Activated naive CD8-positive, alpha-beta T cell (primary cell): Measurements from ENCODE around the gene SPOCK3.
A peak's percentile ranks its signal among the peaks of the same experiment; 100 is the strongest.
"Not testable (repeated sequence)": the region's sequence is repeated elsewhere in the genome, so short reads cannot be mapped to it uniquely, and the experiment has no call there.

Source experiments
- H3K27ac Mint-ChIP-seq: one replicate; pipeline ENCODE4 v1.8.0; 2021; ENCODE audit warnings: mixed read lengths
- H3K27me3 Mint-ChIP-seq: one replicate; pipeline ENCODE4 v1.8.0; 2021; ENCODE audit warnings: mixed read lengths
- H3K36me3 Mint-ChIP-seq: one replicate; pipeline ENCODE4 v1.8.0; 2021; ENCODE audit warnings: mixed read lengths
- H3K4me1 Mint-ChIP-seq: one replicate; pipeline ENCODE4 v1.8.0; 2021; ENCODE audit warnings: low read depth, mixed read lengths
- H3K4me3 Mint-ChIP-seq: one replicate; pipeline ENCODE4 v1.8.0; 2021; ENCODE audit warnings: mild to moderate bottlenecking, mixed read lengths
- H3K9me3 Mint-ChIP-seq: one replicate; pipeline ENCODE4 v1.8.0; 2021; ENCODE audit warnings: low read depth, mixed read lengths

The SPOCK3 gene

DNA sequence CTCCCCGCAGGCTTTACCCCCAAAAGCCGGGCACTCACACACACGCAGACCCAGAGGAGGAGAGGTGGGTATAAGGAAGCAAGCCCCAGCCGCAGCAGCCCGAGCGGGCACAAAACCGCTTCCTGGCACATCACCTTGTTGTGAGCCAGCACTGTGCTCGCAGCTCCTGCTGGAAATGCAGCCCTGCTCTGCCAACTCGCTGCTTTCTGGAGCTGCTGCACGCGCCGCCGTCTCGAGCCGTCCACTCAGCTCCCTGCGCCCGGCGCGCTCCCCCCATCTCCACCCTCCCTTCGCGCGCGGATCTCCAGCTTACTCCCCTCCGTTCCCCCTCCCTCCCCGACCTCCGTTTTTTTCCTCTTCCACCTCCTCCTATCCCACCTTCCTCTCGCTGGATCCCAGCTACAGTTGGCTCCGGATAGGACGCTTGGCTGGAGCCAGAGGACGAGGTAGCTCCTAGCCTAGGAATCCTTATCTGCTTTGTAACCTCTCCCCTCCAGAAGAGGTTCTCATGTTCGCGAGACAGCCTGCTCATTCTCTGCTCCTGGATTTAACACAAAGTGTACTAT is at the start of gene SPOCK3:
Gene SPOCK3, minus strand, starts transcription at position 179 of the 566 bp plus-strand sequence.
- Mint-ChIP-seq H3K27me3 (peaks cover 17% of the 10 kb centered on the region), H3K9me3 (no peaks in the 10 kb centered on the region), H3K4me1 (no peaks in the 10 kb centered on the region), H3K4me3 (peak within 1 kb of the TSS; percentile 40), H3K36me3 (no peaks in the 10 kb centered on the region), H3K27ac (no peak within 1 kb of the TSS)

DNA sequence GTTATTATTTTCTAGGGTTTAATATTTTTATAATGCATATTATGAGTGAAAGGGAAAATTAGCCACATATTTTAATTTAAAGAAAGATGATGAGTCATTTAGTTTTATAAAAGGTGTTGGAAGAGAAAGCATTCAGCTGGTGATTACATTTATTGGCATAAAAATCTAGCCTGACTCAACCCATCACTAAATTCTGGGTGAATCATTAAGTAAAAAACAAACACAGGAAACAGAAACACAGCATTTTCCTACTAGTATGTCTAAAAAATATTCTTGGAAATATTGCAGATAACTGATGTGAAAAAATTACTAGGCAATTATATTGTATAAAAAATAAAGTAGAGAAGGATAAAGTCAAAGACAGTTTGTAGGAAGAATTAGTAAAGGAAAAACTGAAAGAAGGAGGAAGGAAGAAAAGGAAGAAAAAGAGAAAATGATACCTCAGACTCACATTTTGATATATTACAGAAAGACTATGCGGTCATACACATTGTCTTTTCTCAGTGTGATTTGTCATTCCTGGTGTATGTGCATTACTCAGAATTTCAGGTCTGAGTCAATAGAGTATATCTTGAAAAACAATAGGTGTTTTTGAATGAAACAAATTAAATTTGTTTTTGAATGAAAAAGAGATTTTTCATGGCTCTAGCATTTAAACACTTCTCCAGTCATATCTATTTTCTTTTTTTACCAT is 48.0 kb upstream of the SPOCK3 start:
- Mint-ChIP-seq H3K36me3 (no peaks in the 10 kb centered on the region), H3K27me3 (no peaks in the 10 kb centered on the region), H3K4me3 (no peak overlapping the region), H3K27ac (no peak overlapping the region), H3K4me1 (no peaks in the 10 kb centered on the region), H3K9me3 (peaks cover 9% of the 10 kb centered on the region)

DNA sequence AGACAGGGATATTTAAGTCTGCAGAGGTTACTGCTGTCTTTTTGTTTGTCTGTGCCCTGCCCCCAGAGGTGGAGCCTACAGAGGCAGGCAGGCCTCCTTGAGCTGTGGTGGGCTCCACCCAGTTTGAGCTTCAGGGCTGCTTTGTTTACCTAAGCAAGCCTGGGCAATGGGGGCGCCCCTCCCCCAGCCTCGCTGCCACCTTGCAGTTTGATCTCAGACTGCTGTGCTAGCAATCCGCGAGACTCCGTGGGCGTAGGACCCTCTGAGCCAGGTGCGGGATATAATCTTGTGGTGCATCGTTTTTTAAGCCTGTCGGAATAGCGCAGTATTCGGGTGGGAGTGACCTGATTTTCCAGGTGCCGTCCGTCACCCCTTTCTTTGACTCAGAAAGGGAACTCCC is 47.3 kb upstream of the SPOCK3 start:
- H3K4me3 Mint-ChIP-seq, H3K27me3 Mint-ChIP-seq, H3K27ac Mint-ChIP-seq, H3K9me3 Mint-ChIP-seq, H3K4me1 Mint-ChIP-seq, H3K36me3 Mint-ChIP-seq: not testable (repeated sequence)

DNA sequence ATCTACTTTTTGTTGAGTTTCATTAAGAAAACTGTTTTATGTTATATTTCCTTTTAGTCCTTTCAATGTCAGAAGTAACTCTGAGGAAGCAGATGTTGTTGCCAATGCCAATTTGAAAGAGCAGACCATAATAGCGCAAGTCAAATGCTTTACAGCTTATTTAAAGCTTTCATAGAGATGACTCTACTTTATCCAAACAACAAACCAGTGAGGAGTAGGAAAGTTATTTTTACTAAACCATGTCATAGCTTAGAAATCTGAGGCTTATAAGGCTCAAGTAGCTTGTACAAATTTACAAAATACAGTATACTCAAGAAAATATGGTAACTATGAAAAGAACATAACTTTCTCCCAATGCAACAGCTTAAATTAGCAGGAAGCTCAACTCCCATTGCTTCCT is 40.1 kb upstream of the SPOCK3 start:
- H3K4me1 Mint-ChIP-seq = no peaks in the 10 kb centered on the region
- H3K9me3 Mint-ChIP-seq = peaks cover 5% of the 10 kb centered on the region
- no peak overlapping the region for H3K27ac Mint-ChIP-seq
- no peak overlapping the region for H3K4me3 Mint-ChIP-seq
- H3K36me3 Mint-ChIP-seq = no peaks in the 10 kb centered on the region
- H3K27me3 Mint-ChIP-seq = no peaks in the 10 kb centered on the region

DNA sequence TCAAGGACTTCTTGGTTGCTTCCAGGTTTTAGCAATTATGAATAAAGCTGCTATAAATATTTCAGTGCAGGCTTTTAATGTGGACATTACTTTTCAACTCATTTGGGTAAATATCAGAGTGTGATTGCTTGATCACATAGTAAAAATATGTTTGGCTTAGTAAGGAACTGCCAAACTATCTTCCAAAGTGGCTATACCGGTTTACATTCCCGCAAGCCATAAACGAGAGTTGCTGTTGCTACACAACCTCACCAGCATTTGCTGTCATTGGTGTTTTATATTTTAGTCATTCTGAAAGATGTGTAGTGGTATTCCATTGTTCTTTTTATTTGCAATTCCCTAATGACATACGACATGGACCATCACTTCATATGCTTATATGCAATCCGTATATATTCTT is 30.9 kb upstream of the SPOCK3 start:
- peaks cover 19% of the 10 kb centered on the region for H3K9me3 Mint-ChIP-seq
- H3K27me3 Mint-ChIP-seq = no peaks in the 10 kb centered on the region
- no peak overlapping the region for H3K4me3 Mint-ChIP-seq
- no peaks in the 10 kb centered on the region for H3K4me1 Mint-ChIP-seq
- H3K27ac Mint-ChIP-seq = no peak overlapping the region
- H3K36me3 Mint-ChIP-seq = no peaks in the 10 kb centered on the region

DNA sequence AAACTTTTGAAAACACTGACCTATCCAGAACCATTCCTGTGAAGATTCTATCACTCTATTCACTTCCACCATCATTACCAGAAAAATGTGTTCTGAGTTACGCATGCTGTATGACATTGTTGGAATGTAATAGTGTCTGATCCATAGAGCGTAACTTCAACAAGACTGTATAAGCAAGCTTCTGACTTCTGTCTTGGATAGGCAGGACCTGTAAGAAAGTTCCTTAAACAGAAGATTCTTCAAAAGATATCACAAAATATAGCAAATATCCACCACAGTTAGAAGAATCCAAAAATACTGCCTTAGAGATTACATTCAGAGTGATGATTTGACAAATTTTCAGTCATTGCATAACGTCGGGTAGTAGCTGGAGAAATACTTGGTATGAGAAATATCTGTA is 14.0 kb upstream of the SPOCK3 start:
- Mint-ChIP-seq H3K27me3 (no peaks in the 10 kb centered on the region), H3K27ac (no peak overlapping the region), H3K4me3 (no peak overlapping the region), H3K9me3 (no peaks in the 10 kb centered on the region), H3K36me3 (no peaks in the 10 kb centered on the region), H3K4me1 (no peaks in the 10 kb centered on the region)

DNA sequence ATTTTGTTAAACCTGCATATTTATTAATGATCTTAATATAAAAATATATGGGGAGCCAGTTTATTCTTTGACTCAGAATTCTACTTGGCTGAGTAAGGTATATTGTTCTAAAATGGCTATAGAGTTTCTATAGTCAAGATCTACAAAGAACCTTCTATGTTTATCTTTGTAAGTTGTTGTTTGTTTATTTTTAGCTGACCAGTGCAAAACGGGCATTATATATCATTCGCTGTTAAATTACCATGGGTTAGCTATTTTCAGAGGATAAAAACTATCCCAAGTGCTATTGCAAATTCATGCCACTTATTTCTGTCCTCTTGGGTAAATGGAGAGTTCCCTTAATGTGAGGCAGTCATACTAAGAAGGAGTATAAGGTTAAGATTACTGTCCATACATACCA is 5.3 kb upstream of the SPOCK3 start:
- H3K4me3 Mint-ChIP-seq = no peak overlapping the region
- no peak overlapping the region for H3K27ac Mint-ChIP-seq
- H3K27me3 Mint-ChIP-seq = peaks cover 8% of the 10 kb centered on the region
- H3K4me1 Mint-ChIP-seq = no peaks in the 10 kb centered on the region
- H3K9me3 Mint-ChIP-seq = peaks cover 5% of the 10 kb centered on the region
- no peaks in the 10 kb centered on the region for H3K36me3 Mint-ChIP-seq

DNA sequence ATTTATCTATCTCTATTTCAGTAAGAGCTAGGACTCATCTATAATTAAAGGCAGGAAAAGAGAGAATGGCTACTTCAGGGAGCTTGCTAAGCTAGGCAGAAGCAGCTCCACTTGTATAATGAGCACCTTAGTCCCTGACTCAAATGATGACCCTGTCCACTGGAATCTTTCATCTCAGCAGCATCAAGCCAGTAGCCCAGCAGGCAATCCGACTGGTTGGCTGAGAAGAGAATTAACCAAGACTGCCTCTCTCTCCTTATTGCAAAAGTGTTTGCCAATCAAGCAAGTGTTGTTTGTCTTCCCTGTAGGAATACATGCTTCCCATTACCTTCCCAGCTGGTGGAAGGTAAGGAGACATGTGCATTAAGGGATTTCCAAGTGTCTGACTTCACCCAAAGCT is 3.9 kb upstream of the SPOCK3 start:
- H3K27me3 Mint-ChIP-seq = peaks cover 15% of the 10 kb centered on the region

DNA sequence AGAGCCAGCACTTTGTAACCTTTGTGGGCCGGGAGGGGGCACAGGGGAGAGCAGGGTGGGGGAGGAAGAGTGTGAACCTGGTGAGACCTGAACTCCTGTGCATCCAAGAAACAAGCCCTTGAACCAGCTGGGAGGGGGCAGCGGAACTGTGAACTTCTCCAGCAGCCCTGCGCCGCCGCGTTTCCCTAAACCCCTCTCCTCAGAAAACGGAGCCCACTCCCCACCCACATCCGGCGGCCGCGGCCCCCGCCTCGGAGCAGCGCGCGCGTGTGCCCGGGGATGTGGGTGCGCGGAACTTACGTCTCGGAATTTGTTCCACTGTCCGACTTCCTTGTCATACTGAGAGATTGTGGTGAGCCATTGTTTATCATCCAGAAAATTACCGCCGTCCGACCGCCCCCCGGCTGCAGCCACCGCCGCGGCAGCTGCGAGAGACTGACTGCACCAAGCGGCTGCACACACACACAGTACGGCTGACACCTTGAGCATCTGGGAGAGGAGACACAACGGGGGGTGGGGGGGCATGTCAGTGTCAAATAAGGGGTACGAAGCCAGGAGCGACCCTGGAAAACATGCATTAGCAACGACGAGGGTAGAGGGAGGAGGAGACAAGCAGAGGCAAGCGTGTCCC is 494 bp downstream of the SPOCK3 start:
- H3K9me3 Mint-ChIP-seq = no peaks in the 10 kb centered on the region
- H3K4me3 Mint-ChIP-seq = peak overlapping the region; percentile 40
- H3K27me3 Mint-ChIP-seq = peaks cover 17% of the 10 kb centered on the region
- H3K27ac Mint-ChIP-seq = no peak overlapping the region
- no peaks in the 10 kb centered on the region for H3K4me1 Mint-ChIP-seq
- no peaks in the 10 kb centered on the region for H3K36me3 Mint-ChIP-seq

More for the DNA sequence above, 3.9 kb upstream of the SPOCK3 start:
- Mint-ChIP-seq H3K27ac (no peak overlapping the region), H3K36me3 (no peaks in the 10 kb centered on the region), H3K9me3 (peaks cover 5% of the 10 kb centered on the region), H3K4me1 (no peaks in the 10 kb centered on the region), H3K4me3 (no peak overlapping the region)

DNA sequence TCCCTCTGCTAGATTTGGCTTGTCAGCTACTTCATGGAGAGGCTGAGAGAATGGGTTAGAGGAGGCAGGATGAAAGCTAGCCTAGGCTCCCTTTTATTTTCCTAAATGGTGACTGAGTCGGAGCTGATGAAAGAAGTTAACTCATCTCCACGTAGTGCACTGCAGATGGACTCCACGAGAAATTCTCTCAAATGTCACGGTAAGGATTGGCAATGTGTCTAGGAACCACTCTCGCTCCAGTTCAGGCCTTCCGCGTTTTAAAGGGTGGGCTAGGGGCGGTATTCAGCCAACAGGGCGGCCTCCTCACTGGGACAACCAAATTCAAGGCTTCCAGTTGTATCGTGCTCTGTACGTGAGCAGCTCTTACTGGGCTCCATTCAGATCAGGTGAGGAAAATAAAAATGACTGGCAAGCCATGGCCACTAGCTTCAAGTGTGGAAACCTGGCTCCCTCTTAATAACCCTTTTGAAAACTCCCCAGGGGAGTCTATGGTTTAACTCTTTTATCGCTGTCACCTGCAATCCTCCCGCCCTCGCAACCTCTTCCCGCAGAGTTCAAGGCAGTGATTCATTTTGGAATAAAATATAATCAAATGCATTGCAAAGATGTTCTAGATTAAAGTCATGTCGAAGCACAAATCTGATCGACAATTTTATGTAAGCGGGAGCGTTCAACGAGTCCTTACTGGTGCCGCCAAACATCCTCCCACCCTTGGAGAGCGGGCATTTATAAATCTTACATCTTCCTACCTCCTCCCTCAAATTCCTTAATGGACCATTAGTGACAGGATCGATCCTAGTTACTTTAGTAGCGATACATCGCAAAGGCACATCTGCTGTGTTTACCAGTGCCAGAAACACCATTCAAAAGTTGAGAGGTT is 1.2 kb downstream of the SPOCK3 start:
- Mint-ChIP-seq H3K27me3 (peaks cover 17% of the 10 kb centered on the region), H3K36me3 (no peaks in the 10 kb centered on the region), H3K9me3 (no peaks in the 10 kb centered on the region), H3K4me1 (no peaks in the 10 kb centered on the region), H3K4me3 (no peak overlapping the region), H3K27ac (no peak overlapping the region)

DNA sequence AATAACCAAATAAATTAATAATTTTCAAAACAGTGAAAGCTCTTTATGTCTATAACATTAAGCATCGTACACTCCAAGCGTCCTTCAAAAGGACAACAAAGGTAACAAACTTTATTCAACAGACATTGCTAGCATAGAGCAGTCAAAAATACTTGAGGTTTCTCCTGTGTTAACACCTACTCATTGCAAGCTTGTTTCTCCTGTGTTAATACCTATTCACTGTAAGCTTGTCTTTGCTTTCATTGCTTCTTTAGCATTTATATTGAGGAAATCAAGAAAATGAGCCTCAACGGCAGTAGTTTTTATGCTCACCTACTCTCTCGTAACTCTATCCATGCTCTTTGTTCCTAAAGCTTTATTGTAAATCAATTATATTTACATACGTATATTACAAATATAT is 3.5 kb downstream of the SPOCK3 start:
- Mint-ChIP-seq H3K4me3 (no peak overlapping the region), H3K27me3 (peaks cover 17% of the 10 kb centered on the region), H3K4me1 (no peaks in the 10 kb centered on the region), H3K36me3 (no peaks in the 10 kb centered on the region), H3K27ac (no peak overlapping the region), H3K9me3 (no peaks in the 10 kb centered on the region)

DNA sequence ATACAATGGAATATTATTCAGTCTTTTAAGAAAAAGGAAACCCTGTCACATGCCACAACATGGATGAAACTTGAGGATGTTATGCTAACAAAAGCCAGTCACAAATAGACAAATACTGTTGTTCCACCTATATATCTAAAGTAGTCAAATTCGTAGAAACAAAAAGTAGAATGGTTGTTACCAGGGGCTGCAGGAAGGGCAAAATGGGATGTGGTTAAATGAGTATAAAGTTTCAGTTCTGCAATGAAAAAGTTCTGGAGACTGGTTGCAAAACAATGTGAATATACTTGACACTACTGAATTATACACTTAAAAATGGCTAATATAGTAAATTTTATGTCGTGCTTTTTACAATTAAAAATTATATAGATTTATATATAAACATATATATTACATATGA is 12.2 kb downstream of the SPOCK3 start:
- Mint-ChIP-seq H3K27me3 (no peaks in the 10 kb centered on the region), H3K4me3 (no peak overlapping the region), H3K9me3 (no peaks in the 10 kb centered on the region), H3K4me1 (no peaks in the 10 kb centered on the region), H3K36me3 (no peaks in the 10 kb centered on the region), H3K27ac (no peak overlapping the region)

DNA sequence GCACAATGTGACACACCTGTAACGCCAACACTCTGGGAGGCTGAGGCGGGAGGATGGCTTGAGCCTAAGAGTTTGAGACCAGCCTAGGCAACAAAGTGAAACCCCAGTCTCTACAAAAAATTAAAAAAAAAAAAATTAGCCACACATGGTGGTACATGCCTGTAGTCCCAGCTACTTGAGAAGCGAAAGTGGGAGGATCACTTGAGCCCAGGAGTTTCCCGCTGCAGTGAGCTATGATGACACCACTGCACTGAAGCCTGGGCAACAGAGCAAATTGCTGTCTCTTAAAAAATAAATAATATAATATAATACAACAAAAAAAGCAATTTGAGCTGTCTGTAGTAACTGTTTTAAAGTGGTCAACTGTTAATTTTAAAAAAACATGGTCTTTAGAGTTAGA is 13.2 kb downstream of the SPOCK3 start:
- no peak overlapping the region for H3K27ac Mint-ChIP-seq
- H3K36me3 Mint-ChIP-seq = no peaks in the 10 kb centered on the region
- H3K9me3 Mint-ChIP-seq = peaks cover 3% of the 10 kb centered on the region
- no peaks in the 10 kb centered on the region for H3K4me1 Mint-ChIP-seq
- no peak overlapping the region for H3K4me3 Mint-ChIP-seq
- H3K27me3 Mint-ChIP-seq = no peaks in the 10 kb centered on the region

DNA sequence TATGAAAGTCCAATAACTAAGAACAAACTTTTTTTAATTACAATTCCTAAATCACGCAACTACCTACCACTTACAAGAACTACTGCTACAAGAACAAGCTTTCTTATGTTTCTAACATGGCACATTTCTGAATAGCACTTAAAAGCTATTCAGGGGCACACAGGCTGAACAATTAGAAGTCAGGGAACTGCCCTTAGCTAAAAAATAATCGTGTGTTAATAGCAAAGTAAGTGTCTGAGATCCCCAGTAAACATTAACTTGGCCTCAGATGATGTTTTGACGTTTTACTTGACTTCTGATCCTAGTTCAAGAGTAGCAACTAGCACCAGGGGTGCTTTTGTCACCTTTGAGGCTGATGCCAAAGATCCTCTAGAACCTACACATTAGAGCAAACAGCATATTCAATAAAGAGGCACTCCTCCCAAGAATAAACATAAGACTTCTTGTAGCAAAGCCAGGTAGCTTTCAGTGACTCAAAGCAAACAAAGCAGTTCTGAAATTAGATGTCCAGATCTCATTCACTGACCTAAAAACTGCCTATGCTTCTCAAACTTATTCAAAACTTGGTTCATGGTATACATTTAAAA is 16.2 kb downstream of the SPOCK3 start:
- Mint-ChIP-seq H3K36me3 (no peaks in the 10 kb centered on the region), H3K27ac (no peak overlapping the region), H3K4me1 (no peaks in the 10 kb centered on the region), H3K27me3 (no peaks in the 10 kb centered on the region), H3K9me3 (peaks cover 5% of the 10 kb centered on the region), H3K4me3 (no peak overlapping the region)

DNA sequence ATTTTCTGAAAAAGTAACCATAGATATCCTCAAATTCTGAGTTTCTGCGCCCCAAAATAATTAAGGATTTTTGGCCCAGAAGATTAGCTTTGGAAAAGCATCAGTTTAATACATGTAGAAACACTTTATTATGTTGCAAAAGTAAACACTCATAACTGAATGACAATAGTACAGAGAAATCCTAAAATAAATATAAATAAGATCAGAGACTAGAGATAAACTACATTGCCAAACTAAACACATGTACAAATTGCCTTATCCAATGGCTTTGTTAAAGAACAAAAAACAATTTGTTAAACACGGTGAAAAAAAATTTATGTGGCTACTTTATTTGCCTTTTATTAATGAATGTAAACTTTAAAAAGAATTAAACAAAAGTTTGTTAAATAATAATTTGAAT is 17.5 kb downstream of the SPOCK3 start:
- no peak overlapping the region for H3K4me3 Mint-ChIP-seq
- H3K36me3 Mint-ChIP-seq = no peaks in the 10 kb centered on the region
- H3K27ac Mint-ChIP-seq = no peak overlapping the region
- no peaks in the 10 kb centered on the region for H3K27me3 Mint-ChIP-seq
- peaks cover 5% of the 10 kb centered on the region for H3K9me3 Mint-ChIP-seq
- no peaks in the 10 kb centered on the region for H3K4me1 Mint-ChIP-seq
